LNCaP clone FGC (cell line): ENCODE measurements around the gene CCDC60.

ENCODE experiments used
- DNase-seq: peaks from one replicate; pipeline ENCODE4 v3.0.0-alpha.2; 2011; ENCODE audit warnings: low read depth
- H3K4me3 ChIP-seq: 2 replicates; pipeline ENCODE4 v1.5.1; 2011; ENCODE audit warnings: mild to moderate bottlenecking, low read depth, low read length, control low read depth
- CTCF ChIP-seq: IDR thresholded peaks from 2 replicates; pipeline ENCODE4 v1.5.1; 2012; ENCODE audit warnings: mild to moderate bottlenecking; ENCODE audit not compliant: control insufficient read depth, insufficient read depth; ENCODE audit errors: extremely low read depth

Gene CCDC60

GRCh38 chr12:119463211-119463926 is 128.8 kb downstream of the CCDC60 start:
- TF ChIP-seq CTCF, result no peak
- no peak for DNase-seq
- H3K4me3 ChIP-seq, result no peak overlapping the region

GRCh38 chr12:119468296-119468695 is 133.8 kb downstream of the CCDC60 start:
- no peak overlapping the region for H3K4me3 ChIP-seq
- TF ChIP-seq CTCF, result no peak
- no peak for DNase-seq

GRCh38 chr12:119475650-119476049 is 141.1 kb downstream of the CCDC60 start:
- H3K4me3 ChIP-seq, result no peak overlapping the region
- no peak for DNase-seq
- no peak for TF ChIP-seq CTCF

GRCh38 chr12:119476951-119477350 is 142.4 kb downstream of the CCDC60 start:
- DNase-seq, result no peak
- no peak overlapping the region for H3K4me3 ChIP-seq
- TF ChIP-seq CTCF, result no peak

GRCh38 chr12:119479121-119479561 is 144.6 kb downstream of the CCDC60 start:
- no peak overlapping the region for H3K4me3 ChIP-seq
- DNase-seq, result peak; percentile 56
- TF ChIP-seq CTCF, result no peak

- no peak for TF ChIP-seq CTCF
- no peak overlapping the region for H3K4me3 ChIP-seq
Measured at GRCh38 chr12:119480551-119480950, 146.0 kb downstream of the CCDC60 start.

GRCh38 chr12:119486599-119487154 is 152.1 kb downstream of the CCDC60 start:
- no peak for DNase-seq
- no peak overlapping the region for H3K4me3 ChIP-seq
- TF ChIP-seq CTCF, result no peak

More at GRCh38 chr12:119480551-119480950, 146.0 kb downstream of the CCDC60 start:
- no peak for DNase-seq
